Measurements from ENCODE around the gene PTPN4.

DNA sequence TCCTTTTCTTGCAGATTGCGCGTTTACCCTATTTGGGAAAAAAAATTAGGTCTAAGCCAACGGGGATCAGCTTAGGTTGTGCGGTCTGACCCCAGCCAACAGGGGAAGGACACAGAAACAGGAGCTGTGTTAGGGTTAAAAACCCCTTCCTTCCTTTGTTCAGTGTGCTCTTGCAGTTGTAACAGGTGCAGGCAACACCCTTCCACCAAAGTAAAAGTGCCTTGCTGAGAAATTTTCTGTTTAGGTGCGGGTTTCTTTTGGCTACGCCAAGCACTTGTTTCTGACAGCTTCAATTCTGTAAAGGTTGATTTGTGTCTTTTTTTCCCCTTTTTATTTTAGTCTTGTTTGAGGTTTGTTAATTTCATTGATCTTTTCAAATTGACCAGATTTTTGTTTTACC is 92.5 kb downstream of the PTPN4 start:
- TF ChIP-seq POLR2A (IDR thresholded peaks at IDR 0.05; ENCODE audit: low read depth, low read length) (no peak), SMAD1 (IDR thresholded peaks at IDR 0.05; ENCODE audit: low read depth, partially characterized antibody) (no peak), SMC3 (IDR thresholded peaks at IDR 0.05; ENCODE audit: borderline replicate concordance, low read length) (no peak), FOXK2 (IDR thresholded peaks at IDR 0.05) (no peak), MTA2 (IDR thresholded peaks at IDR 0.05; ENCODE audit: low read depth) (no peak), POLR2AphosphoS5 (IDR thresholded peaks at IDR 0.05; ENCODE audit: low read length) (no peak), MEF2B (IDR thresholded peaks at IDR 0.05; ENCODE audit: partially characterized antibody, poor library complexity, severe bottlenecking) (no peak), FOS (IDR thresholded peaks at IDR 0.05; ENCODE audit: borderline replicate concordance, extremely low read depth, insufficient read length) (no peak)
- TF ChIP-seq, protein P1, sequence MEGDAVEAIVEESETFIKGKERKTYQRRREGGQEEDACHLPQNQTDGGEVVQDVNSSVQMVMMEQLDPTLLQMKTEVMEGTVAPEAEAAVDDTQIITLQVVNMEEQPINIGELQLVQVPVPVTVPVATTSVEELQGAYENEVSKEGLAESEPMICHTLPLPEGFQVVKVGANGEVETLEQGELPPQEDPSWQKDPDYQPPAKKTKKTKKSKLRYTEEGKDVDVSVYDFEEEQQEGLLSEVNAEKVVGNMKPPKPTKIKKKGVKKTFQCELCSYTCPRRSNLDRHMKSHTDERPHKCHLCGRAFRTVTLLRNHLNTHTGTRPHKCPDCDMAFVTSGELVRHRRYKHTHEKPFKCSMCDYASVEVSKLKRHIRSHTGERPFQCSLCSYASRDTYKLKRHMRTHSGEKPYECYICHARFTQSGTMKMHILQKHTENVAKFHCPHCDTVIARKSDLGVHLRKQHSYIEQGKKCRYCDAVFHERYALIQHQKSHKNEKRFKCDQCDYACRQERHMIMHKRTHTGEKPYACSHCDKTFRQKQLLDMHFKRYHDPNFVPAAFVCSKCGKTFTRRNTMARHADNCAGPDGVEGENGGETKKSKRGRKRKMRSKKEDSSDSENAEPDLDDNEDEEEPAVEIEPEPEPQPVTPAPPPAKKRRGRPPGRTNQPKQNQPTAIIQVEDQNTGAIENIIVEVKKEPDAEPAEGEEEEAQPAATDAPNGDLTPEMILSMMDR (IDR thresholded peaks at IDR 0.05 in 2 of 3, conservative IDR thresholded peaks at IDR 0.05 in 1 of 3; ENCODE audit: control insufficient read depth in 2 of 3, extremely low read depth in 1 of 3, insufficient read depth in 1 of 3, low read depth in 3 of 3, low read length in 3 of 3) = no peak

All from GM12878 (cell line).